ENCODE results near the gene RAD9A. TPM values are rescaled to one million over a fixed set of nuclear protein-coding genes. Genes with fewer than 3 reads are reported as not detected.

The RAD9A gene
- total and polyA plus RNA-seq, 2 donors (not counting 1 experiment from before 2014, with no cell fraction given), result 3.5 to 3.8 TPM

GRCh38 chr11:67410369-67410831 is 18.6 kb downstream of the RAD9A start:
- H3K27me3 ChIP-seq (ENCODE audit: control insufficient read depth, insufficient read depth, low read length), result peaks cover 33% of the 10 kb centered on the region
- no peaks in the 10 kb centered on the region for H3K79me2 ChIP-seq (ENCODE audit: control insufficient read depth, insufficient read depth, low read length)
- no peak overlapping the region for H2AFZ ChIP-seq (ENCODE audit: low read length)
- no peak for DNase-seq (ENCODE audit: low read depth in 2 of 2)
- H3K9me3 ChIP-seq (ENCODE audit: control insufficient read depth, insufficient read depth, low read depth, low read length), result no peaks in the 10 kb centered on the region
- no peaks in the 10 kb centered on the region for H4K20me1 ChIP-seq (ENCODE audit: control insufficient read depth, extremely low read depth, insufficient read depth, low read length)
- H3K27ac ChIP-seq (ENCODE audit: insufficient read depth, low read length), result no peak overlapping the region
- no peaks in the 10 kb centered on the region for H3K36me3 ChIP-seq (ENCODE audit: control insufficient read depth, insufficient read depth, low read length)
- no peak overlapping the region for H3K4me2 ChIP-seq (ENCODE audit: extremely low read depth, insufficient read depth, low read length)
- no peak overlapping the region for H3K4me3 ChIP-seq (replicated peaks in 1 of 4; ENCODE audit: control extremely low read depth in 1 of 4, insufficient read depth in 1 of 4, low read depth in 3 of 4, low read length in 4 of 4)
- H3K4me1 ChIP-seq (ENCODE audit: control insufficient read depth, extremely low read depth, insufficient read depth, low read length), result no peaks in the 10 kb centered on the region
- TF ChIP-seq CTCF (conservative IDR thresholded peaks at IDR 0.05 in 1 of 2, IDR thresholded peaks at IDR 0.05 in 1 of 2; ENCODE audit: low read depth in 1 of 2, low read length in 2 of 2) (no peak), EZH2 (IDR thresholded peaks at IDR 0.05; ENCODE audit: low read length, missing control alignments) (no peak)
- no peak overlapping the region for H3K9ac ChIP-seq (ENCODE audit: insufficient read depth, low read length)

- Histone ChIP-seq H3K27ac (ENCODE audit: insufficient read depth, low read length) (no peak overlapping the region), H3K9ac (ENCODE audit: insufficient read depth, low read length) (no peak overlapping the region), H3K4me3 (replicated peaks in 1 of 4; ENCODE audit: control extremely low read depth in 1 of 4, insufficient read depth in 1 of 4, low read depth in 3 of 4, low read length in 4 of 4) (no peak overlapping the region), H3K4me1 (ENCODE audit: control insufficient read depth, extremely low read depth, insufficient read depth, low read length) (no peaks in the 10 kb centered on the region), H3K4me2 (ENCODE audit: extremely low read depth, insufficient read depth, low read length) (no peak overlapping the region), H2AFZ (ENCODE audit: low read length) (no peak overlapping the region), H3K27me3 (ENCODE audit: control insufficient read depth, insufficient read depth, low read length) (peaks cover 33% of the 10 kb centered on the region), H3K36me3 (ENCODE audit: control insufficient read depth, insufficient read depth, low read length) (no peaks in the 10 kb centered on the region), H3K9me3 (ENCODE audit: control insufficient read depth, insufficient read depth, low read depth, low read length) (no peaks in the 10 kb centered on the region), H3K79me2 (ENCODE audit: control insufficient read depth, insufficient read depth, low read length) (no peaks in the 10 kb centered on the region), H4K20me1 (ENCODE audit: control insufficient read depth, extremely low read depth, insufficient read depth, low read length) (no peaks in the 10 kb centered on the region)
- no peak for DNase-seq (ENCODE audit: low read depth in 2 of 2)
- TF ChIP-seq CTCF (conservative IDR thresholded peaks at IDR 0.05 in 1 of 2, IDR thresholded peaks at IDR 0.05 in 1 of 2; ENCODE audit: low read depth in 1 of 2, low read length in 2 of 2), result no peak
- no peak for TF ChIP-seq EZH2 (IDR thresholded peaks at IDR 0.05; ENCODE audit: low read length, missing control alignments)
These were observed 19.4 kb downstream of the RAD9A start for GRCh38 chr11:67410984-67411784.

- Histone ChIP-seq H3K27me3 (ENCODE audit: control insufficient read depth, insufficient read depth, low read length) (peaks cover 33% of the 10 kb centered on the region), H3K4me2 (ENCODE audit: extremely low read depth, insufficient read depth, low read length) (no peak overlapping the region), H2AFZ (ENCODE audit: low read length) (no peak overlapping the region), H3K4me3 (replicated peaks in 1 of 4; ENCODE audit: control extremely low read depth in 1 of 4, insufficient read depth in 1 of 4, low read depth in 3 of 4, low read length in 4 of 4) (no peak overlapping the region), H4K20me1 (ENCODE audit: control insufficient read depth, extremely low read depth, insufficient read depth, low read length) (no peaks in the 10 kb centered on the region), H3K27ac (ENCODE audit: insufficient read depth, low read length) (no peak overlapping the region), H3K4me1 (ENCODE audit: control insufficient read depth, extremely low read depth, insufficient read depth, low read length) (no peaks in the 10 kb centered on the region), H3K36me3 (ENCODE audit: control insufficient read depth, insufficient read depth, low read length) (no peaks in the 10 kb centered on the region), H3K79me2 (ENCODE audit: control insufficient read depth, insufficient read depth, low read length) (no peaks in the 10 kb centered on the region), H3K9me3 (ENCODE audit: control insufficient read depth, insufficient read depth, low read depth, low read length) (no peaks in the 10 kb centered on the region), H3K9ac (ENCODE audit: insufficient read depth, low read length) (no peak overlapping the region)
- TF ChIP-seq EZH2 (IDR thresholded peaks at IDR 0.05; ENCODE audit: low read length, missing control alignments), result no peak
- DNase-seq (ENCODE audit: low read depth in 2 of 2), result no peak
These were observed 20.0 kb downstream of the RAD9A start for GRCh38 chr11:67411785-67412152.

Data from fibroblast of lung (primary cell).